Measurements from ENCODE around the gene IFT80. TPM values are rescaled to one million over a fixed set of nuclear protein-coding genes. Genes with fewer than 3 reads are reported as not detected.
A peak's percentile ranks its signal among the peaks of the same experiment; 100 is the strongest.

IFT80 gene
- total RNA-seq, 1 donor from 2014 or later: 43.3 TPM

GRCh38 chr3:160403796-160404470, 4.9 kb upstream of the IFT80 start:
- no peak for DNase-seq (ENCODE audit: extremely low spot score, unreplicated experiment)
- H3K27ac Mint-ChIP-seq (ENCODE audit: unreplicated experiment): peak overlapping the region; percentile 99
- H3K4me3 Mint-ChIP-seq (ENCODE audit: unreplicated experiment): peak overlapping the region; percentile 89

GRCh38 chr3:160403028-160403545, 4.1 kb upstream of the IFT80 start:
- Mint-ChIP-seq H3K27me3 (ENCODE audit: unreplicated experiment) (no peaks in the 10 kb centered on the region), H3K9me3 (ENCODE audit: unreplicated experiment) (no peaks in the 10 kb centered on the region), H3K27ac (ENCODE audit: unreplicated experiment) (peak overlapping the region; percentile 99), H3K4me3 (ENCODE audit: unreplicated experiment) (peak overlapping the region; percentile 89), H3K36me3 (ENCODE audit: unreplicated experiment) (peaks cover 7% of the 10 kb centered on the region), H3K4me1 (ENCODE audit: unreplicated experiment) (peaks cover 49% of the 10 kb centered on the region)
- TF ChIP-seq CTCF (IDR thresholded peaks at IDR 0.05): no peak
- DNase-seq (ENCODE audit: extremely low spot score, unreplicated experiment): no peak

More at GRCh38 chr3:160403796-160404470, 4.9 kb upstream of the IFT80 start:
- H3K27me3 Mint-ChIP-seq (ENCODE audit: unreplicated experiment): no peaks in the 10 kb centered on the region
- H3K36me3 Mint-ChIP-seq (ENCODE audit: unreplicated experiment): peaks cover 13% of the 10 kb centered on the region
- no peak for TF ChIP-seq CTCF (IDR thresholded peaks at IDR 0.05)
- H3K9me3 Mint-ChIP-seq (ENCODE audit: unreplicated experiment): no peaks in the 10 kb centered on the region
- peaks cover 48% of the 10 kb centered on the region for H3K4me1 Mint-ChIP-seq (ENCODE audit: unreplicated experiment)

GRCh38 chr3:160402221-160403027, 3.4 kb upstream of the IFT80 start:
- no peak for DNase-seq (ENCODE audit: extremely low spot score, unreplicated experiment)
- no peak for TF ChIP-seq CTCF (IDR thresholded peaks at IDR 0.05)
- Mint-ChIP-seq H3K27ac (ENCODE audit: unreplicated experiment) (peak overlapping the region; percentile 99), H3K4me1 (ENCODE audit: unreplicated experiment) (peaks cover 48% of the 10 kb centered on the region), H3K27me3 (ENCODE audit: unreplicated experiment) (no peaks in the 10 kb centered on the region), H3K36me3 (ENCODE audit: unreplicated experiment) (peaks cover 7% of the 10 kb centered on the region), H3K4me3 (ENCODE audit: unreplicated experiment) (peak overlapping the region; percentile 89), H3K9me3 (ENCODE audit: unreplicated experiment) (no peaks in the 10 kb centered on the region)

- no peaks in the 10 kb centered on the region for H3K9me3 Mint-ChIP-seq (ENCODE audit: unreplicated experiment)
- no peaks in the 10 kb centered on the region for H3K27me3 Mint-ChIP-seq (ENCODE audit: unreplicated experiment)
- peak overlapping the region; percentile 99 for H3K27ac Mint-ChIP-seq (ENCODE audit: unreplicated experiment)
- no peak for TF ChIP-seq CTCF (IDR thresholded peaks at IDR 0.05)
- no peak for DNase-seq (ENCODE audit: extremely low spot score, unreplicated experiment)
- peaks cover 7% of the 10 kb centered on the region for H3K36me3 Mint-ChIP-seq (ENCODE audit: unreplicated experiment)
- H3K4me1 Mint-ChIP-seq (ENCODE audit: unreplicated experiment): peaks cover 46% of the 10 kb centered on the region
- H3K4me3 Mint-ChIP-seq (ENCODE audit: unreplicated experiment): peak overlapping the region; percentile 89
Observed at GRCh38 chr3:160401291-160402095, 2.5 kb upstream of the IFT80 start.

All from osteocyte (in vitro differentiated cells).